Natural killer cell (primary cell): ENCODE data around the gene ECM2. TPM values are rescaled to one million over a fixed set of nuclear protein-coding genes. Genes with fewer than 3 reads are reported as not detected.

ENCODE experiments used
- ATAC-seq, 3 donors: fragments of 150-1000 bp in 2 of 3; fragments of 200-7000 bp in 1 of 3; cut with Tn5 transposase; 1 replicate in 1 of 3; 2 replicates in 2 of 3; pipeline ENCODE4 v1.10.0; 2021; ENCODE audit warnings: mild to moderate bottlenecking in 2 of 3, moderate library complexity in 2 of 3
- DNase-seq, 2 donors: peaks; one replicate each; pipeline versions ENCODE4 v3.0.0 to v3.0.0-alpha.2; 2013 to 2021; ENCODE audit warnings: mixed read lengths in 1 of 2
- H3K27ac ChIP-seq: one replicate; pipeline ENCODE4 v1.5.1; 2013; ENCODE audit warnings: mild to moderate bottlenecking, low read length
- H3K27me3 ChIP-seq: one replicate; pipeline ENCODE4 v1.6.1; 2013; ENCODE audit warnings: low read length; ENCODE audit not compliant: control insufficient read depth, insufficient read depth
- H3K36me3 ChIP-seq: one replicate; pipeline ENCODE4 v1.6.1; 2013; ENCODE audit warnings: low read length; ENCODE audit not compliant: control insufficient read depth, insufficient read depth
- H3K4me1 ChIP-seq: one replicate; pipeline ENCODE4 v1.6.1; 2013; ENCODE audit warnings: low read length; ENCODE audit not compliant: control insufficient read depth, insufficient read depth
- H3K4me3 ChIP-seq: one replicate; pipeline ENCODE4 v1.5.1; 2013; ENCODE audit warnings: low read length
- H3K9me3 ChIP-seq: one replicate; pipeline ENCODE4 v1.6.1; 2013; ENCODE audit warnings: low read length; ENCODE audit not compliant: control insufficient read depth, insufficient read depth
- H3K27ac Mint-ChIP-seq, 2 donors: one replicate each; pipeline ENCODE4 v1.8.0; 2022; ENCODE audit warnings: mild to moderate bottlenecking in 2 of 2, mixed read lengths in 2 of 2, moderate library complexity in 1 of 2
- H3K27me3 Mint-ChIP-seq, 2 donors: one replicate each; pipeline ENCODE4 v1.8.0; 2022; ENCODE audit warnings: low read depth in 2 of 2, mixed read lengths in 2 of 2
- H3K36me3 Mint-ChIP-seq: one replicate; pipeline ENCODE4 v1.8.0; 2022; ENCODE audit warnings: mixed read lengths
- H3K4me1 Mint-ChIP-seq, 2 donors: one replicate each; pipeline ENCODE4 v1.8.0; 2022; ENCODE audit warnings: mixed read lengths in 2 of 2
- H3K4me3 Mint-ChIP-seq: one replicate; pipeline ENCODE4 v1.8.0; 2022; ENCODE audit warnings: mild to moderate bottlenecking, moderate library complexity, mixed read lengths
- H3K9me3 Mint-ChIP-seq, 2 donors: one replicate each; pipeline ENCODE4 v1.8.0; 2022; ENCODE audit warnings: mixed read lengths in 2 of 2
- CTCF ChIP-seq: fragments of 200-600 bp; IDR thresholded peaks from one replicate; pipeline ENCODE4 v1.8.0; 2022; ENCODE audit warnings: antibody characterized with exemption
- WGBS: methylation state at CpG from one replicate; pipeline ENCODE4 v1.1.7; 2013; ENCODE audit warnings: missing lambda C conversion rate; ENCODE audit not compliant: insufficient coverage; 5-methylcytosine and 5-hydroxymethylcytosine counted together
- intact Hi-C: fragments of 100-400 bp; cut with micrococcal nuclease; formaldehyde crosslinking; loops from one replicate; pipeline ENCODE4 v1.14.2; 2022
- total RNA-seq, 4 donors: library from RNA; stranded (reverse); fragments of 120-200 nt in 1 of 4; gene quantifications; one replicate each; pipeline versions ENCODE4 v1.2.3 to v1.2.4, GENCODE V29; 2013 to 2022

Gene ECM2
- total RNA-seq, 3 donors from 2014 or later (not counting 1 experiment from before 2014, with no cell fraction given) = not detected

GRCh38 chr9:92525306-92525705, 10.5 kb downstream of the ECM2 start:
- Mint-ChIP-seq H3K9me3 (no peaks in the 10 kb centered on the region), H3K4me3 (no peak overlapping the region), H3K4me1 (no peaks in the 10 kb centered on the region), H3K36me3 (no peaks in the 10 kb centered on the region), H3K27ac (no peak overlapping the region), H3K27me3 (no peaks in the 10 kb centered on the region)
- WGBS = 100% methylated on average over 2 of the region's 5 CpGs
- Histone ChIP-seq H3K4me1 (no peaks in the 10 kb centered on the region), H3K36me3 (no peaks in the 10 kb centered on the region), H3K27me3 (no peaks in the 10 kb centered on the region), H3K9me3 (no peaks in the 10 kb centered on the region), H3K27ac (no peak overlapping the region), H3K4me3 (no peak overlapping the region)
- ATAC-seq (no peak), DNase-seq (no peak)
- intact Hi-C loops = no loop called here
- TF ChIP-seq CTCF = no peak

- Histone ChIP-seq H3K27me3 (no peaks in the 10 kb centered on the region), H3K4me3 (no peak overlapping the region), H3K4me1 (no peaks in the 10 kb centered on the region), H3K36me3 (no peaks in the 10 kb centered on the region), H3K27ac (no peak overlapping the region), H3K9me3 (no peaks in the 10 kb centered on the region)
- 100% methylated on average over 1 of the region's 1 CpG for WGBS
- no peak for ATAC-seq
- Mint-ChIP-seq H3K27me3 (no peaks in the 10 kb centered on the region), H3K27ac (no peak overlapping the region), H3K4me3 (no peak overlapping the region), H3K9me3 (no peaks in the 10 kb centered on the region), H3K4me1 (no peaks in the 10 kb centered on the region), H3K36me3 (no peaks in the 10 kb centered on the region)
- TF ChIP-seq CTCF = no peak
- intact Hi-C loops = no loop called here
- no peak for DNase-seq
These were observed 10.9 kb downstream of the ECM2 start for GRCh38 chr9:92524881-92525280.

- no peaks in the 10 kb centered on the region for H3K27me3 ChIP-seq
- WGBS = 95% methylated on average over 10 of the region's 10 CpGs
These were observed 12.5 kb downstream of the ECM2 start for GRCh38 chr9:92522983-92523970.

More at GRCh38 chr9:92522983-92523970, 12.5 kb downstream of the ECM2 start:
- Mint-ChIP-seq H3K27ac (no peak overlapping the region), H3K36me3 (no peaks in the 10 kb centered on the region), H3K4me3 (no peak overlapping the region), H3K9me3 (no peaks in the 10 kb centered on the region), H3K27me3 (no peaks in the 10 kb centered on the region), H3K4me1 (no peaks in the 10 kb centered on the region)
- no peak for TF ChIP-seq CTCF
- no peaks in the 10 kb centered on the region for H3K9me3 ChIP-seq
- no peak for DNase-seq
- no peak for ATAC-seq
- no peaks in the 10 kb centered on the region for H3K4me1 ChIP-seq
- no peak overlapping the region for H3K27ac ChIP-seq
- no peaks in the 10 kb centered on the region for H3K36me3 ChIP-seq
- no peak overlapping the region for H3K4me3 ChIP-seq
- intact Hi-C loops = no loop called here
